GM18505 (cell line): ENCODE results near the gene SIM1.

Source experiments
- ATAC-seq: cut with Tn5 transposase; IDR thresholded peaks from one replicate; pipeline ENCODE4 v1.9.1; 2021; ENCODE audit not compliant: unreplicated experiment
- POLR2A ChIP-seq: IDR thresholded peaks from 4 replicates; pipeline ENCODE4 v1.6.1; 2011; ENCODE audit warnings: borderline replicate concordance; ENCODE audit not compliant: insufficient read depth, insufficient read length; ENCODE audit errors: extremely low read depth

The SIM1 gene

DNA sequence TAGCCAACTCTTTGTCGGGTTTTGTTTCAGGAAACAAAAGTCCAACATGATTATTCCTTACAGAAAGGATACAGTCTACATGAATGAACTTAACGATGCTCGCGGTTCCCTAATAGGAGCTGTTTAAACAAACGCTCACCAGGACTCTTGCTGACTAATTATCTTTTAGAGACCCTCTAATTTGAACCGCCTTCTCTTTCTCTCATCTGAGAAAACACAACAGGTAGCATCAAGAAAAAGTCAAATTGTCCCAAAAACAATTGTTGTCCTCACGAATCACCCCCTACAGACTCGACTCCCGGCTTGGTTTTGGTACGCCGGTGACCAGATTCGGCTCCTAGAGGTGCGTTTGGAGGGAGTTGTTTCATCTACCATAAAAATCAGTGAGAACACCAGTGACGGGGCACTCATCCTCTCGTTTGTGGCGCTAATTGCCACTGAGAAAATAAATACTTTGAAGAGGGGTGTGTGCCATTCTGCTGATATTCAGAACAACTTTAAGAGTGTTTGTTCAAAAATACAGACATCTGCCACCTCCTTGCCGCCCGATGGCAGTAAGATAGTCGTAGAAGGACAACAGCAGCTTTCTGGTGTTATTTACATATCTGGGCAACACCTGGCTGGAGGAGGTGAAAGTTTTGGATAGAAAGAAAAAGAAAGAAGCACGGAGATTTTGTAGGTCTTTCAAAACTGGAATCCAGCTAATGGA is 1.1 kb upstream of the SIM1 start:
- TF ChIP-seq POLR2A = no peak
- ATAC-seq = no peak

DNA sequence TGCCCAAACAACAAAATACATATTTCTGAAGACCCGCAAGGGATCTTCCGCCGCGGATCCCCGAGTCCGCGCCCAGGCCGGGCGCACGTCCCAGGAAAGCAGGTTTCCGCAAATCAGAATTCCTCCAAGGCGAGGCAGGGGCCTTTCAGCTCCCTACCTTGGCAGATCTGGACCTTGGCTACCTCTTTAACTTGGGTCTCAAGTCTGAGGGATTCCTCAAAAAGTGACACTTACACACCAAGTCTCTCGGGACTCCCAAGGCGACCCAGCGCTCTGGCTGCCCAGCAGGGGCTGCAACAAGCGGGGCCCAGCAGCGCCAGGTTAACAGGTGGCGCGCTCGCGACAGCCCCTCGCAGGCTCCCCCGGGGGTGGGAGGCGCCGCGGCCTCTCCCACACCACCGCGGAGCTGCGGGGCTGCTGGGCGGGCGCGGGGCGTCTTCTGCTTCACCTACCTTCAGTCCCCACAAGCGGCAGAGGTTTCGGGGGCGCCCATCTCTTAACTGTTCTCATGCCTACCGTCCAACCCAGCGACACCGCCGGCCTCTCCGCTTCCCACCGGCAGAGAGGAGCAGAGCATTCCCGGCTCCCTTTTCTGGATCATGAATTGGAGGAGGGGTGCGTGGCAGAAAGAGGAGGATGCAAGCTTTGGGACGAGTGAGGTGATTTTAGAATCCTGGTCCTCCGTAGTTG is 414 bp downstream of the SIM1 start:
- no peak for TF ChIP-seq POLR2A
- ATAC-seq = no peak

DNA sequence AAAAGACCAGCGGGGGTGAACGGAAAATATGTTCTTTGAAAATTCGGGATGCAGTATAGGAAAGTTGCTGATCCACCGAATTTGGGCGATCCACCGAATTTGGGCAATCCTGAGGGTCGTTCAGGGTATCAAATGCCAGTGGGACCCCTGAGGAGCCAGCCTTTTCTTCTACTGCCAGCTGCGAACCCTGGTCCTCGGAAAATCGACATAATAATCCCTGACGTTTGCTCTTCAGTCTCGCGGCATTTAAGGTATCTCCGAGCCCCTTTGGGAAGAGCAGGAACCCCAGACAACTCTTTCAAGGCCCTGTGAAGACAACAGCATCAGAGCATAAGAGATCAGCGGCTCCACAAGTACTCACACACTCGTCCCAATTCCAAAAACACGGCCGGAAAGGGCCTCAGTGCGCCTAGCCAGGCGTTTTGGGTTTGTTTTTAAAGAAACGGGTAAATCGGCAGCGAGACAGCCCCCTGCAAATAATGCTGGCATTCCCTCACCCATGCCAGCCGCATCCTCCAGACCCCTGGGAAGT is 1.0 kb downstream of the SIM1 start:
- ATAC-seq = no peak
- TF ChIP-seq POLR2A = no peak

DNA sequence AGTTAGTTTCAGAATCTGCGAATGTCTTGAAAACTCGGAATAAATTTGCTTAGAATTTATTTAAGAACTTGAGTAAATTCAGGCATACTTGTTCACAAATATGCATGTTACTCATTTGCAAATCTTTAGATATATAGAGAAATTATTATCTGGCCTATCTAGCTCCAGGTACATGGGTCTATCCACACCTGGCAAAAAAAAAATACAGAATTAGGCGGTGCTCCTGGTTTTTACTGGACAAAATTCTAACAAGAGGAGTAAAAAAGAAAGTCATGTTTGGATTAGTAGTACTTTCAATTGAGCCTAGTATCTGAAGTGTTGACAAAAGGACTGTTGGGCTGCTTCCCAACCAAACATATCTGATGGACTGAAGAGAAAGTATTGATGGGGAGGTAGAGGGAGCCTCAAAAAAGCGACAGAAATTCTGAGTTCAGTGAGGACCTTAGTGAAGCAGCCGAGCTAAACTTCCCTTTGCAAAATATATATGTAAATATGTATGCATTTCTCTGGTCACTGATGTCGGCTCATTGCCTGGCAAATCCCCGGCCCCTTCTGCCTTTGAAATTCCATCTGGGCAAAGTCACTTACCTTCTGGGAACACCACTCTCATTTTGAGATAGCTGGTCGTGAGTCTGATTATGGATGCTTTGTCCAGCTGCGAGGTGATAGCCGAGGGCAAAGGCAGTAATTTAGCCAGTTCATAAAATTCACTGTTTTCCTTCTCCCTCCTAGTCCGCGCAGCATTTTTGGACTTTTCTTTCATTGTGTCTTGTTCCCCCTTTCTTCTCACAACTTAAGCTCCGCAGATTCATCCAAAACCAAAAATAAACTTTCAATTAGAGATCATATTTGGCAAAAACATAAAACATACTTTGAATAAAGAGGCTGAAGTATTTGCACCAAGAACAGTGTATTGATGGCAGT is 1.8 kb downstream of the SIM1 start:
- no peak for TF ChIP-seq POLR2A
- no peak for ATAC-seq

DNA sequence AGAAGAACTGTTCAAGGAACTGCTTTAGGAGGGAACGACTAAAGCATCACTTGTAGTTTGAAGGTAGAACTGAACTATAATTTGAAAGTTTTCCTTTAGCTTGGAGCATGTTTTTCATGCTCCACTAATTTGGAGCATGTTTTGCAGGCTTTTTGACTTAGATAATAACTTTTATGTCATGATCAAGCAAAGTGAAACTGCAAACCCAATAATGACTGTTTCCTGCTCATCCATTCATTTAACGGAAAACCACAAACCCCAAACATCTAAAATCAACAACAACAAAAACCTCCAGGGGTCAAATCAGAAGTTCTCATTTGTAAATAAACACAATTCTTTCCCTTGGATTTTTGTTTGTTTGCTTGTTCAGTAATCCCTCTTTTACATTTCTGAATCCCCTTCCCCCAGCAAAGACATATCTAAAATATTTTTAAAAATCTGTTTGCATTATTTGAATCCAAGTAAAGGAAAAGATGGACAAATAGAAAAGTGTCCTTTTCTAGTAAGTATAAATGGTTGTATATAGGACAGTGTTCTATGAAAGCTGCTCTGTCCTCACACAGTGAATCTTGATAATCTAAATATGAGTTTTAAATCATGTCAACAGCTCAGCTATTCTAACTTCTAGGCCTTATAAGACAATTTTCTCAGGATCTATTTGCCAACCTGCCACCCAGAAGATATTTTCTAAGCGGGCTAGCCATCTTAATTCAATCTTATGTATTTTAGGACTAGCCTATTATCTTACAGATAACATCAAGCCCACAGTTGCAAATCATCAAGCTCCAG is 2.6 kb downstream of the SIM1 start:
- TF ChIP-seq POLR2A = no peak
- no peak for ATAC-seq

DNA sequence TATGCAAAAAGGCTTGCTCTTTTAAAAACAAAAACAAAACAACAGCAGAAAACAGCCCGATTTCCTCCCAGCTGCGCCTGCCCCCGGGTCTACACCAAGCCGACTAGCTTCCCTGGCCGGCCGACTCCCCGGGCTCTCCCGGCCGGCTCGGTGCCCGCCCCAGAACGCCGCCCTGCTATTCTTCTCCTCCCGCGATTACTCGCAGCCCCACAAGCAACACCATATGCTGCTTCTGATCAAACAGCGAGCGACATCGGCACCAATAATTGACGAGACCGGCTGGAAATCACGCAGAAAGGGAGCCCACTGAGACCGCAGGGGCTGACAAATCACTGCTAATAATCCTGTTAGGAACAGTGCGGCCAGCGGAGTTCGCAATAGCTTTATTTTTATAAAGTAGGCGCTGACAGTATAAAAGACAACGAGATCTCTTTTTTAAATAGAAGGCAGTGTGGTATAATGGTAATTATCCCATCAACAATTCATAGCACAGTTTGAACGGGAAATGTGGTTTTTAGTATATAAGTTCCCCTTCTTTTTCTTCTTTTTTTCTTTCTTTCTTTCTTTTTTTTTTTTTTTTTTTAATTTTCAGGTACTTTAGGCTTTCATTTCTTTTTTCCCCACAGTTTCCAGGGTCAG is 3.3 kb downstream of the SIM1 start:
- TF ChIP-seq POLR2A = no peak
- no peak for ATAC-seq

DNA sequence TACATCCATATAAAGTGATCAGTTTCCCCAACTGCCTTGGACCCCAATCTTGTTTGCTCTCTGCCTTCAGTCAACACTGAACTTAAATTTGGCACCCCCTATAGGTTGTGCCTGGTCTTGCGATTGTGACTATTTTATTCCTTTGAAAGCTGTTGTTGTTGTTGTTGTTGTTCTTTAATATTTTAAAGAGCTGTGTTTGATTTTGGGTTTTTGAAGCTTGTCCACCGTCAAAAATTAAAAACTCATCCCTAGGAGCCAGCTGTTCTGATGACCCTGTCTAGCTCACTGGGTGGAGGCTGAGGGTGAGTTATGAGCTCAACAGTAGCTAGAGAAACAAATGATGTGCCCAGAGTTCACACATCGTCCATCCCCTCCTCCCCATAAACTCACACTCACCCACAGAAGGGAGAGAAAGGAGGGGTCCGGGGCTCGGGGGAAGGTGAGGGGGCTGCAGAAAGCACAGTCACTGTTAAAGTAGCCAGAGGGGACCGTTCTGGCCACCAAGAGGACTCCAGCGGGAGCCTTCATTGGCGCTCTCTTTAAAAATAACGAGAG is 4.0 kb downstream of the SIM1 start:
- ATAC-seq = no peak

DNA sequence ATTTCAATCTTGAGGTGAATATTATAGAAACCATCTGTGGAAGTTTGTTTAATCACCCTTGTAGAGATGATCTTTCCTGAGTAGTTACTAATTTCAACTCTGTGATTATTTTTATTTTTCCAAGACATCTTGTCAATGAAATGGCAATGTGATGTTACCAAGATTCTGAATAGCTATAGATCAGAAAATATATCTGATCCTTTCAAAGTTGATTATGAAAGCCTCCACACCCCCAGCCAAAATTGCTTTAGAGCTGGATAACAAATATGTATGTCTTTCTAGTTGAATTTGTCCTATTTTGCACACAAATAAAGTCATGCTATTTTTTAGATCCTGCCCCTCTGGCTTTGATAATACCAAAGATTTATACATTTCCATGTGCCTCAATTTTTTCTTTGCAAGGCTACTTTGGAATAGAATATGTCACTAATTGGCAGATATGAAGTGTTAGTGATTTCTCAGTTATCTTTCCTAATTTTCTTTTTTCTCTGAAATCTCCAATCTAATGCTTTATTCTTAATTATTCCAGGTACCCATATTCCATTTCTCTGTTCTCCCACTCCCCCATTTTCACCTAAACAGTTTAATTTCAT is 5.0 kb downstream of the SIM1 start:
- TF ChIP-seq POLR2A = no peak

More for the DNA sequence above, 4.0 kb downstream of the SIM1 start:
- TF ChIP-seq POLR2A = no peak

DNA sequence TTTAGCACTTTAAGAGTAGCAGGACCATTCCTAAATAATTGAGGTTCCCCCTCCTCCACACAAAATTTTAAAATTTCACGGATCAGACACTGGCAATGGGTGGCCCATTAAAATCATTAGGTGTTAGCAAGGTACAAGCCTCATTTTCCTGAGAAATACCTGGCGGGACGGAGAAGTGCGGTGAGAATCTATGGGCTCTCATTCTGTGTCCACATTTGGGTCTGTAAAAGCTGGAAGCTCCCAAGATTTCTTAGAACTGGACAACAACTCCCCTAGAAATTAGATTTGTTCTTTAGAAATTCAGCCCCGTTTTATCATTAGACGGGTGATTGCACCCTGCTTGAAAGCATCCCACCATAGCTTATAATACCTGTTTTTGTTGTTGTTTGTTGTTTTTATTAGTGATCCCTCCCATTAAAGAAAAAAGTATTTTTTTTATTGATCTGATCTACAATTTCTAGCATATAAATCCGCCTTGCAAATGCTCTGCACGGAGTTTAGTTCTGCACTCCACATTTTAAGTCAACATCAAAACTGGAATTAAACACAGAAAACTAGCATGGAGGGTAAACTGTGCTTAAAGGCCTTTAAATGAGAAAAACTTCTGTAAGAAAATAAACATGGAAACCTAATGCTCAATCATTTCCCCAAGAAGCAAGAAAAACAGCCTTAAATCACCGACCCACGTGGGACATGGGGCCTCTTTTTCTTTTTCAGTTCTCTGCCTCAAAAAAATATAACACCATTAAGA is 5.7 kb downstream of the SIM1 start:
- no peak for ATAC-seq
- TF ChIP-seq POLR2A = no peak

More for the DNA sequence above, 5.0 kb downstream of the SIM1 start:
- ATAC-seq = no peak

DNA sequence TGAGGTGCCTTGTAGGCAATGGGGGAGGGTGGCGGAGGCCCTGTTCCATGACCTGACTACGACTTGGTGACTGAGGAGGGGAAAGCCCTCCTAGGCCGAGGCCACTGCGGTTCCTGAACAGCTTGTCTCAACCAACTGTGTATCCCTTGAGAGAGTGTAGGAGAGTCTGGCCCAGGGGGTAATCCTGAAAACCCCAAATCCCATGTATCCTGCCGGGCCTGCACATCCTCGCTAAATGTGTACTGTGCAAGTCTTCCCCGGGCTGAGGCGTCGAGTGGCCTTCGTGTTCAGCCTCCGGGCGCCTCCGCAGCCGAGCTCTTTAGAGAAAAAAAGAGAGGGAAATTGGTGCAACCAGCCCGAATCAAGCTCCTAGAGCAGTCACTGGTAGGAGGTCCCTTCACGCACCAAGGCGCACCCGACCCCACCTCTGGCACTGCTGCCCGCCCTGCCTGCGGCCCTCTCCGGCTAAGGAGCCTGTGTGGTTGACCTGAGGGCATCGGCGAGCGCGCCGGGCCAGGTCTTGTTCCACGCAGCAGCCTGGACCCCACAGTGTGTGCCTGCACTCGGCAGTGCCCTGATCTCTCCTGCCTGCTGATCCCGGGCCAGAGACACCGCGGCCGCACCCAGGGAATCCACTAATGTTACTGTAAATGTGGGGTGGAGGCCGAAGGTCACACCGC is 7.3 kb downstream of the SIM1 start:
- no peak for ATAC-seq
- TF ChIP-seq POLR2A = no peak

DNA sequence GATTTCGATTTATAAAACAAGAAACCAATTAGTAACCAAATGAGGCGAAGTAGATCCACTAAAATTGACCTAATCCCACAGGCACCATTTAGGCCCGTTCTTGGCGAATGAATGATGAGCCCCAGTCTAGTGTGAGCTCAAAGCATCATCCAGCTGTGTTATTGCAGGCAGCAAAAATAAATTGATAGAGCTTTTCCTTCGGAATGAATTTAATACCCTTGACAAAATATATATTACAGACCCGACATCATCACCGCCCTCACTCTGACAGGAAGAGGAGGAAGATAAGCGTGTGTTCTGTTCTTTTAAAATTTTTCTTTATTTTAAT is 7.8 kb downstream of the SIM1 start:
- no peak for ATAC-seq
- no peak for TF ChIP-seq POLR2A
